ENCODE measurements around the gene KDM8. TPM values are rescaled to one million over a fixed set of nuclear protein-coding genes. Genes with fewer than 3 reads are reported as not detected.

KDM8 gene
- total and polyA plus RNA-seq, 9 of the 15 experiments (the other 6 are each of a cell fraction or from before 2014, with no cell fraction given): 0.61 to 9.1 (median 5.4) TPM

GRCh38 chr16:27224271-27224737, 21.0 kb downstream of the KDM8 start:
- H3K4me2 ChIP-seq (ENCODE audit: insufficient read depth, low read length): no peak overlapping the region
- no peak overlapping the region for H3K4me3 ChIP-seq
- H3K36me3 ChIP-seq (ENCODE audit: control insufficient read depth, insufficient read depth, low read length): peaks cover 6% of the 10 kb centered on the region; the same call in 2 of the 3 replicates
- H3K9me3 ChIP-seq (replicated peaks; ENCODE audit: control insufficient read depth, insufficient read depth, low read depth, low read length): no peaks in the 10 kb centered on the region
- no peak for DNase-seq (ENCODE audit: extremely low read depth in 1 of 4, low spot score in 3 of 4)
- in situ Hi-C loops (cut with MboI): no loop called here
- ChIA-PET CTCF (ENCODE audit: low intra/inter-chr PET ratio) (no interaction called here), POLR2A (interaction anchor here (0.8 to 2.4 kb wide), 5 partner anchors 11 to 25 kb away, joined by 3 to 8 read pairs (median 5); no protein-coding TSS in a partner anchor)
- no peak for ATAC-seq
- H3K27ac ChIP-seq (ENCODE audit: extremely low read depth, low read depth, low read length): no peak overlapping the region
- no peaks in the 10 kb centered on the region for H3K79me2 ChIP-seq (ENCODE audit: control insufficient read depth, insufficient read depth, low read length)
- H3K4me1 ChIP-seq (replicated peaks in 1 of 2; ENCODE audit: control insufficient read depth in 2 of 2, insufficient read depth in 2 of 2, low read length in 2 of 2): peaks cover 0 to 27% of the 10 kb centered on the region in 2 experiments; a peak in 3 of 5 replicates
- intact Hi-C loops (cut with micrococcal nuclease): no loop called here
- H3K9ac ChIP-seq (ENCODE audit: insufficient read depth in 1 of 2, low read depth in 2 of 2, low read length in 2 of 2): no peak overlapping the region; a peak in 1 of 4 replicates
- H2AFZ ChIP-seq (ENCODE audit: low read depth, low read length): no peak overlapping the region
- no peaks in the 10 kb centered on the region for H3K27me3 ChIP-seq (ENCODE audit: control insufficient read depth in 2 of 2, insufficient read depth in 2 of 2, low read length in 2 of 2)
- no peaks in the 10 kb centered on the region for H4K20me1 ChIP-seq (replicated peaks; ENCODE audit: control insufficient read depth, insufficient read depth, low read length)
- no peaks in the 10 kb centered on the region for H3K9me1 ChIP-seq (ENCODE audit: control insufficient read depth, insufficient read depth, low read length)
- no peak for FAIRE-seq
- no TSS peak for BruUV-seq (replicated peaks)
- 78% methylated on average over 13 of the region's 14 CpGs for WGBS (ENCODE audit: insufficient coverage, low coverage, missing lambda C conversion rate)
- TF ChIP-seq BRF1 (IDR thresholded peaks at IDR 0.05; ENCODE audit: borderline replicate concordance, extremely low read depth, insufficient read length) (no peak), DACH1 (IDR thresholded peaks at IDR 0.05; ENCODE audit: partially characterized antibody) (no peak), E2F4 (CRISPR knock-in tag; IDR thresholded peaks at IDR 0.05; ENCODE audit: low read depth) (no peak), CBFA2T3 (IDR thresholded peaks at IDR 0.05) (no peak), ZNF699 (CRISPR knock-in tag; IDR thresholded peaks at IDR 0.05; ENCODE audit: insufficient replicate concordance) (no peak), BDP1 (IDR thresholded peaks at IDR 0.05; ENCODE audit: insufficient read depth, insufficient read length) (no peak), ATF1 (CRISPR knock-in tag; IDR thresholded peaks at IDR 0.05) (no peak), ATF1 (tag; IDR thresholded peaks at IDR 0.05) (no peak), POLR2G (IDR thresholded peaks at IDR 0.05; ENCODE audit: low read depth, low read length) (peak; percentile 62)

Measured in K562 (cell line).